Measurements from ENCODE around the gene SASH1. TPM values are rescaled to one million over a fixed set of nuclear protein-coding genes. Genes with fewer than 3 reads are reported as not detected.
A peak's percentile ranks its signal among the peaks of the same experiment; 100 is the strongest.

Gene SASH1
- total and polyA plus RNA-seq, 2 donors (not counting 1 experiment from before 2014, with no cell fraction given) = 38.6 to 44.6 TPM

GRCh38 chr6:148497257-148497656, 154.6 kb downstream of the SASH1 start:
- H4K20me1 ChIP-seq (ENCODE audit: control insufficient read depth, extremely low read depth, insufficient read depth, low read length) = no peaks in the 10 kb centered on the region
- DNase-seq (ENCODE audit: low read depth in 2 of 2) = peak; percentile 9 to 89
- H3K4me3 ChIP-seq (replicated peaks in 1 of 4; ENCODE audit: control extremely low read depth in 1 of 4, insufficient read depth in 1 of 4, low read depth in 3 of 4, low read length in 4 of 4) = no peak overlapping the region
- no peak for TF ChIP-seq CTCF (conservative IDR thresholded peaks at IDR 0.05 in 1 of 2, IDR thresholded peaks at IDR 0.05 in 1 of 2; ENCODE audit: low read depth in 1 of 2, low read length in 2 of 2)
- no peak for TF ChIP-seq EZH2 (IDR thresholded peaks at IDR 0.05; ENCODE audit: low read length, missing control alignments)
- H3K27me3 ChIP-seq (ENCODE audit: control insufficient read depth, insufficient read depth, low read length) = no peaks in the 10 kb centered on the region
- no peaks in the 10 kb centered on the region for H3K36me3 ChIP-seq (ENCODE audit: control insufficient read depth, insufficient read depth, low read length)
- no peak overlapping the region for H2AFZ ChIP-seq (ENCODE audit: low read length)
- no peaks in the 10 kb centered on the region for H3K9me3 ChIP-seq (ENCODE audit: control insufficient read depth, insufficient read depth, low read depth, low read length)
- H3K79me2 ChIP-seq (ENCODE audit: control insufficient read depth, insufficient read depth, low read length) = no peaks in the 10 kb centered on the region
- H3K4me2 ChIP-seq (ENCODE audit: extremely low read depth, insufficient read depth, low read length) = no peak overlapping the region
- peaks cover 19% of the 10 kb centered on the region for H3K4me1 ChIP-seq (ENCODE audit: control insufficient read depth, extremely low read depth, insufficient read depth, low read length)
- no peak overlapping the region for H3K9ac ChIP-seq (ENCODE audit: insufficient read depth, low read length)
- H3K27ac ChIP-seq (ENCODE audit: insufficient read depth, low read length) = peak overlapping the region; percentile 34

GRCh38 chr6:148497717-148498116, 155.1 kb downstream of the SASH1 start:
- TF ChIP-seq EZH2 (IDR thresholded peaks at IDR 0.05; ENCODE audit: low read length, missing control alignments) = no peak
- Histone ChIP-seq H3K36me3 (ENCODE audit: control insufficient read depth, insufficient read depth, low read length) (no peaks in the 10 kb centered on the region), H3K27me3 (ENCODE audit: control insufficient read depth, insufficient read depth, low read length) (no peaks in the 10 kb centered on the region), H2AFZ (ENCODE audit: low read length) (no peak overlapping the region), H3K9ac (ENCODE audit: insufficient read depth, low read length) (no peak overlapping the region), H3K27ac (ENCODE audit: insufficient read depth, low read length) (peak overlapping the region; percentile 34), H3K4me3 (replicated peaks in 1 of 4; ENCODE audit: control extremely low read depth in 1 of 4, insufficient read depth in 1 of 4, low read depth in 3 of 4, low read length in 4 of 4) (no peak overlapping the region), H3K4me2 (ENCODE audit: extremely low read depth, insufficient read depth, low read length) (no peak overlapping the region), H3K4me1 (ENCODE audit: control insufficient read depth, extremely low read depth, insufficient read depth, low read length) (peaks cover 19% of the 10 kb centered on the region), H4K20me1 (ENCODE audit: control insufficient read depth, extremely low read depth, insufficient read depth, low read length) (no peaks in the 10 kb centered on the region), H3K79me2 (ENCODE audit: control insufficient read depth, insufficient read depth, low read length) (no peaks in the 10 kb centered on the region), H3K9me3 (ENCODE audit: control insufficient read depth, insufficient read depth, low read depth, low read length) (no peaks in the 10 kb centered on the region)
- peak in 1 of 2 donors; percentile 20 for DNase-seq (ENCODE audit: low read depth in 2 of 2)

GRCh38 chr6:148500402-148500801, 157.8 kb downstream of the SASH1 start:
- H3K36me3 ChIP-seq (ENCODE audit: control insufficient read depth, insufficient read depth, low read length) = no peaks in the 10 kb centered on the region
- TF ChIP-seq CTCF (conservative IDR thresholded peaks at IDR 0.05 in 1 of 2, IDR thresholded peaks at IDR 0.05 in 1 of 2; ENCODE audit: low read depth in 1 of 2, low read length in 2 of 2) (no peak), EZH2 (IDR thresholded peaks at IDR 0.05; ENCODE audit: low read length, missing control alignments) (no peak)
- no peaks in the 10 kb centered on the region for H3K27me3 ChIP-seq (ENCODE audit: control insufficient read depth, insufficient read depth, low read length)
- H3K27ac ChIP-seq (ENCODE audit: insufficient read depth, low read length) = peak overlapping the region; percentile 65
- no peak for DNase-seq (ENCODE audit: low read depth in 2 of 2)
- H3K4me2 ChIP-seq (ENCODE audit: extremely low read depth, insufficient read depth, low read length) = no peak overlapping the region
- H3K4me1 ChIP-seq (ENCODE audit: control insufficient read depth, extremely low read depth, insufficient read depth, low read length) = peaks cover 17% of the 10 kb centered on the region
- H3K9me3 ChIP-seq (ENCODE audit: control insufficient read depth, insufficient read depth, low read depth, low read length) = no peaks in the 10 kb centered on the region
- no peak overlapping the region for H3K9ac ChIP-seq (ENCODE audit: insufficient read depth, low read length)
- no peak overlapping the region for H2AFZ ChIP-seq (ENCODE audit: low read length)
- no peak overlapping the region for H3K4me3 ChIP-seq (replicated peaks in 1 of 4; ENCODE audit: control extremely low read depth in 1 of 4, insufficient read depth in 1 of 4, low read depth in 3 of 4, low read length in 4 of 4)
- no peaks in the 10 kb centered on the region for H4K20me1 ChIP-seq (ENCODE audit: control insufficient read depth, extremely low read depth, insufficient read depth, low read length)
- H3K79me2 ChIP-seq (ENCODE audit: control insufficient read depth, insufficient read depth, low read length) = peaks cover 1% of the 10 kb centered on the region
